ENCODE data around the gene USP44. TPM values are rescaled to one million over a fixed set of nuclear protein-coding genes. Genes with fewer than 3 reads are reported as not detected.
A peak's percentile ranks its signal among the peaks of the same experiment; 100 is the strongest.

Gene USP44
- total and polyA plus RNA-seq, 2 of the 13 experiments (the other 11 are each of a cell fraction or from before 2014, with no cell fraction given) = 0.05 to 0.07 TPM

GRCh38 chr12:95473884-95474659 lies 77.2 kb downstream of the USP44 start, which contains the start of gene METAP2 (continued):
- peak in 1 of 2 experiments; percentile 75; a peak in 2 of 4 replicates for TF ChIP-seq ATF4 (CRISPR knock-in tag; IDR thresholded peaks at IDR 0.05)
- TF ChIP-seq ZNF124 (CRISPR knock-in tag; IDR thresholded peaks at IDR 0.05) = peak; percentile 62; the same call in 1 of the 2 replicates
- TF ChIP-seq ZNF510 (CRISPR knock-in tag; IDR thresholded peaks at IDR 0.05; ENCODE audit: low read depth) = no peak
- TF ChIP-seq KLF16 (CRISPR knock-in tag; IDR thresholded peaks at IDR 0.05) = peak in 1 of 2 experiments; percentile 94; a peak in 2 of 4 replicates
- TF ChIP-seq SUZ12 (IDR thresholded peaks at IDR 0.05; ENCODE audit: low read depth, low read length) = no peak
- TF ChIP-seq PAWR (CRISPR knock-in tag; IDR thresholded peaks at IDR 0.05; ENCODE audit: borderline replicate concordance) = no peak
- TF ChIP-seq ZBTB39 (CRISPR knock-in tag; IDR thresholded peaks at IDR 0.05) = 0 out of 2 replicates have a peak, but pooled peaks have one; percentile 66
- no peak for TF ChIP-seq STAT6 (CRISPR knock-in tag; IDR thresholded peaks at IDR 0.05; ENCODE audit: borderline replicate concordance)
- no peak for TF ChIP-seq IKZF4 (CRISPR knock-in tag; IDR thresholded peaks at IDR 0.05; ENCODE audit: borderline replicate concordance, low read depth, not compliant biosample characterization)
- TF ChIP-seq ZNF749 (CRISPR knock-in tag; IDR thresholded peaks at IDR 0.05; ENCODE audit: borderline replicate concordance) = peak; percentile 83; the same call in 1 of the 2 replicates
- TF ChIP-seq RNF2 (conservative IDR thresholded peaks at IDR 0.05; ENCODE audit: low read depth) = no peak
- peak; percentile 50; the same call in 1 of the 2 replicates for TF ChIP-seq ZFAT (CRISPR knock-in tag; conservative IDR thresholded peaks at IDR 0.05)
- no peak; the same call in 1 of the 2 replicates for TF ChIP-seq PRDM15 (CRISPR knock-in tag; IDR thresholded peaks at IDR 0.05)
- no peak for TF ChIP-seq MAFK (conservative IDR thresholded peaks at IDR 0.05 in 1 of 2, IDR thresholded peaks at IDR 0.05 in 1 of 2; ENCODE audit: low read length in 2 of 2)
- TF ChIP-seq HNF4G (IDR thresholded peaks at IDR 0.05; ENCODE audit: borderline replicate concordance, low read depth, low read length) = no peak
- TF ChIP-seq HNF4G (CRISPR knock-in tag; IDR thresholded peaks at IDR 0.05; ENCODE audit: borderline replicate concordance, low read depth) = peak; percentile 47; the same call in 1 of the 2 replicates
- 0 out of 2 replicates have a peak, but pooled peaks have one; percentile 12 for TF ChIP-seq BHLHE40 (IDR thresholded peaks at IDR 0.05; ENCODE audit: low read length)
- TF ChIP-seq ZSCAN20 (CRISPR knock-in tag; IDR thresholded peaks at IDR 0.05; ENCODE audit: borderline replicate concordance) = no peak; the same call in 1 of the 2 replicates
- TF ChIP-seq STAT5B (CRISPR knock-in tag; IDR thresholded peaks at IDR 0.05) = no peak

All from HepG2 (cell line).